GM12891 (cell line): ENCODE results near the gene GP1BB.

Source experiments
- PAX5 ChIP-seq: IDR thresholded peaks from 2 replicates; pipeline ENCODE4 v1.6.1; 2011; ENCODE audit warnings: low read length, moderate library complexity, mild to moderate bottlenecking; ENCODE audit not compliant: insufficient read depth, severe bottlenecking
- POLR2A ChIP-seq: IDR thresholded peaks from 2 replicates; pipeline ENCODE4 v1.6.1; 2011; ENCODE audit warnings: low read depth, low read length, control low read depth
- POLR2AphosphoS5 ChIP-seq: IDR thresholded peaks from 2 replicates; pipeline ENCODE4 v1.6.1; 2011; ENCODE audit warnings: low read depth, low read length, control low read depth
- POU2F2 ChIP-seq: IDR thresholded peaks from 2 replicates; pipeline ENCODE4 v1.6.1; 2011; ENCODE audit warnings: low read depth, mild to moderate bottlenecking, control low read depth, low read length, moderate library complexity
- SPI1 ChIP-seq: IDR thresholded peaks from 2 replicates; pipeline ENCODE4 v1.6.1; 2011; ENCODE audit warnings: low read depth, low read length, control low read depth
- TAF1 ChIP-seq: IDR thresholded peaks from 2 replicates; pipeline ENCODE4 v1.6.1; 2011; ENCODE audit warnings: low read depth, low read length, control low read depth

GRCh38 chr22:19700790-19701419, 22.4 kb upstream of the GP1BB start:
- no peak for TF ChIP-seq POLR2AphosphoS5
- TF ChIP-seq TAF1: no peak
- no peak for TF ChIP-seq POLR2A
- no peak for TF ChIP-seq PAX5
- TF ChIP-seq POU2F2: no peak
- TF ChIP-seq SPI1: no peak
